22Rv1 (cell line): ENCODE measurements around the gene ARTN.

Experiments
- ZFX ChIP-seq: fragments of 450-650 bp; IDR thresholded peaks from 2 replicates; pipeline ENCODE4 v1.6.1; 2017; ENCODE audit warnings: antibody characterized with exemption, borderline replicate concordance
- TF ChIP-seq, protein P1 (sequence below): fragments of 450-650 bp; IDR thresholded peaks from 2 replicates; pipeline ENCODE4 v1.5.1; 2017; ENCODE audit warnings: mild to moderate bottlenecking

DNA sequence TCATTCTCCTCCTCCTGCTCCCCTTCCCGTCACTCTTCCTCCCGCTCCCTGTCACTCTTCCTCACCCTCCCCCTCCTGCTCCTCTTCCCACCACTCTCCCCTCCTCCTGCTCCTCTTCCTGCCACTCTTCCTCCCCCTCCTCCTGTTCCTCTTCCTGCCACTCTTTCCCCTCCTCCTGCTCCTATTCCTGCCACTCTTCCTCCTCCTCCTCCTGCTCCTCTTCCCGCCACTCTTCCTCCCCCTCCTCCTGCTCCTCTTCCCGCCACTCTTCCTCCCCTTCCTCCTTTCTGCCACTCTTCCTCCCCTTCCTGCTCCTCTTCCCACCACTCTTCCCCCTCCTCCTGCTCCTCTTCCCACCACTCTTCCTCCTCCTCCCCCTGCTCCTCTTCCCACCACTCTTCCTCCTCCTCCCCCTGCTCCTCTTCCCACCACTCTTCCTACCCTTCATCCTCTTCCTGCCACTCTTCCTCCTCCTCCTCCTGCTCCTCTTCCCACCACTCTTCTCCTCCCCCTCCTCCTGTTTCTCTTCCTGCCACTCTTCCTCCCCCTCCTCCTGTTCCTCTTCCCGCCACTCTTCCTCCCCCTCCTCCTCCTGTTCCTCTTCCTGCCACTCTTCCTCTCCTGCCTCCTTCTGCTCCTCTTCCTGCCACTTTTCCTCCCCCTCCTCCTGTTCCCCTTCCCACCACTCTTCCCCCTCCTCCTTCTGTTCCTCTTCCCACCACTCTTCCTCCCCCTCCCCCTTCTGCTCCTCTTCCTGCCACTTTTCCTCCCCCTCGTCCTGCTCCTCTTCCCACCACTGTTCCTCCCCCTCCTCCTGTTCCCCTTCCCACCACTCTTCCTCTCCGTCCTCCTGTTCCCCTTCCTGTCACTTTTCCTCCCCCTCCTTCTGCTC lies 28.7 kb upstream of the ARTN start:
- TF ChIP-seq, protein P1, sequence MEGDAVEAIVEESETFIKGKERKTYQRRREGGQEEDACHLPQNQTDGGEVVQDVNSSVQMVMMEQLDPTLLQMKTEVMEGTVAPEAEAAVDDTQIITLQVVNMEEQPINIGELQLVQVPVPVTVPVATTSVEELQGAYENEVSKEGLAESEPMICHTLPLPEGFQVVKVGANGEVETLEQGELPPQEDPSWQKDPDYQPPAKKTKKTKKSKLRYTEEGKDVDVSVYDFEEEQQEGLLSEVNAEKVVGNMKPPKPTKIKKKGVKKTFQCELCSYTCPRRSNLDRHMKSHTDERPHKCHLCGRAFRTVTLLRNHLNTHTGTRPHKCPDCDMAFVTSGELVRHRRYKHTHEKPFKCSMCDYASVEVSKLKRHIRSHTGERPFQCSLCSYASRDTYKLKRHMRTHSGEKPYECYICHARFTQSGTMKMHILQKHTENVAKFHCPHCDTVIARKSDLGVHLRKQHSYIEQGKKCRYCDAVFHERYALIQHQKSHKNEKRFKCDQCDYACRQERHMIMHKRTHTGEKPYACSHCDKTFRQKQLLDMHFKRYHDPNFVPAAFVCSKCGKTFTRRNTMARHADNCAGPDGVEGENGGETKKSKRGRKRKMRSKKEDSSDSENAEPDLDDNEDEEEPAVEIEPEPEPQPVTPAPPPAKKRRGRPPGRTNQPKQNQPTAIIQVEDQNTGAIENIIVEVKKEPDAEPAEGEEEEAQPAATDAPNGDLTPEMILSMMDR = no peak
- no peak for TF ChIP-seq ZFX
